OCI-LY1 (cell line): Measurements from ENCODE around the gene RIN1.

Source experiments
- CTCF ChIP-seq: fragments of 200-600 bp; sonication (generic), shearing (Covaris generic); IDR thresholded peaks from 2 replicates; pipeline ENCODE4 v1.5.1; 2017; ENCODE audit warnings: mild to moderate bottlenecking, antibody characterized with exemption, low read length, moderate library complexity, mixed read lengths
- EZH2 ChIP-seq: fragments of 200-600 bp; sonication (generic), shearing (Covaris generic); IDR thresholded peaks from 2 replicates; pipeline ENCODE4 v1.8.0; 2017; ENCODE audit warnings: borderline replicate concordance, mixed run types, mild to moderate bottlenecking, antibody characterized with exemption, low read length, moderate library complexity, mixed read lengths

GRCh38 chr11:66326261-66327111, 9.7 kb downstream of the RIN1 start:
- no peak for TF ChIP-seq CTCF
- TF ChIP-seq EZH2: no peak
